ENCODE results near the gene ABHD15.
"Not testable (repeated sequence)": the region's sequence is repeated elsewhere in the genome, so short reads cannot be mapped to it uniquely, and the experiment has no call there.

Gene ABHD15

DNA sequence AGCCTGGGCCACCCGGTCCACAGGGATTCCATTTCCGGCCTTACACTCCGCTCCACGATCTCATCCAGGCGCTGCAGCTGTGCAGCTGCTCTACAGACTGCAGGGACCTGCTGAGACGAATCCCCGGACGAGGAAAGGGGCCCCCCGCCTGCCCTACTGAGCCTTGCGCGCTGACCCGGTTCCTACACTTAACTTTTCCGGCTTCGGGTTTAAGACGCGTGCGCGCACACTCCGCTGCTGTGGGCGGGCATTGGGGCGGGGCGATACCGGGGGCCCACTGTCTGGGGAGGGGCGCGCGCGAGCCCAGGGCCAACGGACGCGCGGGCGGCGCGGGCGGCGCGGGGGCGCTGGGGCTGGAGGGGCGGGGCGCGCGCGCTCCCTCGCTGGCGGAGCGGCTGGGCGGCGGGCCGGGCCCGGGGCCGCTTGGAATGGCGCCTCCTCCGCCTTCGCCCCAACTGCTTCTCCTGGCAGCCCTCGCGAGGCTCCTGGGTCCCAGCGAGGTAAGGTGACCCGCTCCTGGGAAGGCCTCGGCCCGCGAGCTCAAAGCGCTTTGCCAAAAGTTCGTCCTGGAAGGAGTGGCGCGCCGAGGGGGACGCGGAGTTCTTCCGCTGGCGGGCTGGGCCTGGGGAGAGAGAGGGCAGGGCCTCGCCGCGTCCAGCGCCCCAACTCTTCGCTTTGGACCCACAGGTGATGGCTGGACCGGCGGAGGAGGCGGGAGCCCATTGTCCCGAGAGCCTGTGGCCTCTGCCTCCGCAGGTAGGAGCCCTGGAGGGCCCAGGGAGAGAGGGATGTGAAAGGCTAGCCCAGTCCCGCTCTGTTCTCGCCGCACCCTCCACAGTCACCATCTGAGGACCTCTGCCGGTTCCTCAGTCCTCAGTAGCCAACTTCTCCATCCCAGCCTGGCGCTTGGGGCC, 1.8 kb upstream of the ABHD15 start, which contains the start of gene TP53I13:
TP53I13 (plus strand) TSS at position 371 of the 914 bp plus-strand sequence; CDS start at position 429, 58 bp downstream.
- DNase-seq = peak; percentile 89

DNA sequence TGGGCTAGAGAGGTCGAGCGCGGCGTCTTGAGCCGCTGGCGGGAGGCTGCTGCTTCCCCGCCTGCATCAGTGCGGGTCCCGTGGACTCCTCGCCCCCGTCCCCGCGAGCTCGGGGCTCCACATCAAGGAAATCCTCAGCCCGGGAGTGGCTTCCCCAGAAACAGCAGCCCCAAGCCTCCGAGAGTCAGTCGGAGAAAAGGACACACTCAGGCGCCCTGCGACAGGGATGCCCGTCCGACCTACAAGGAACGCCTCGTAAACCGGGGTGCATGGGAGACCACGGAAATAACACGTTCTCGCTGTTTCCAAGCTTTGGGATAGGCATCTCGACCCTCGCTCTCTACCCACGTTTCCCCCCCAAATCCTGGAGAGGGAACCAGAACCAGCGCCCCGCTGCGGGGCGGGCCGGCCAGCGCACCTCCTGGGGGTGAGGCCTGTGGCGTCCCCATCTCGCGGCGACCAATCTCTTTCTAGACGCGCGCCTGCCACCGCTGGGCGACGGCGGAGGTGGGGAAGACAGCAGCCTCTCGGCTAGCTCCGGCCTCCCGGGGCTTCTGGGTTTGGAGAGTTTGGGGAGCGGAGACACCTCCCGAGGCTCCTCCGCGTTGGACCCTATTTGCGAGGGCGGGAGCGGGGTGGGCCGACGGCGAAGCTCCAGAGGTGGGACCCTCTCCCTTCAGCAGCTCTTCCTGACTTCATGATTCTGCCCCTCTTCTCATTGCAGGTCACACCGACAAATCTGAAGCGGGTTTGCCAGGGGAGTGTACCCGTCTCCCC, 905 bp upstream of the ABHD15 start:
- peak; percentile 77 for DNase-seq

DNA sequence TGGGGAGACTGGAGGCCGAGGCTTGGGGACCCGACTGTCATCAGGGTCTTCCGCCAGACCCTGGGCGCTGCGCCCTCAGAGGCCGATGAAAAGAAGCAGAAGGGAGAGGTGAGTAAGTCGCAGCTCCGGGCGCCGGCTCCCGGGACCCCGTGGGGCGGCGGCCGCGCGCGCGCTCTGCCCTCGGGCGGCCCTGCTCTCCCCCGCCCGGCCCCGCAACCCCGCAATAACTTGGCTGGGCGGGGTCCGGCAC, 392 bp upstream of the ABHD15 start:
- no peak for DNase-seq

DNA sequence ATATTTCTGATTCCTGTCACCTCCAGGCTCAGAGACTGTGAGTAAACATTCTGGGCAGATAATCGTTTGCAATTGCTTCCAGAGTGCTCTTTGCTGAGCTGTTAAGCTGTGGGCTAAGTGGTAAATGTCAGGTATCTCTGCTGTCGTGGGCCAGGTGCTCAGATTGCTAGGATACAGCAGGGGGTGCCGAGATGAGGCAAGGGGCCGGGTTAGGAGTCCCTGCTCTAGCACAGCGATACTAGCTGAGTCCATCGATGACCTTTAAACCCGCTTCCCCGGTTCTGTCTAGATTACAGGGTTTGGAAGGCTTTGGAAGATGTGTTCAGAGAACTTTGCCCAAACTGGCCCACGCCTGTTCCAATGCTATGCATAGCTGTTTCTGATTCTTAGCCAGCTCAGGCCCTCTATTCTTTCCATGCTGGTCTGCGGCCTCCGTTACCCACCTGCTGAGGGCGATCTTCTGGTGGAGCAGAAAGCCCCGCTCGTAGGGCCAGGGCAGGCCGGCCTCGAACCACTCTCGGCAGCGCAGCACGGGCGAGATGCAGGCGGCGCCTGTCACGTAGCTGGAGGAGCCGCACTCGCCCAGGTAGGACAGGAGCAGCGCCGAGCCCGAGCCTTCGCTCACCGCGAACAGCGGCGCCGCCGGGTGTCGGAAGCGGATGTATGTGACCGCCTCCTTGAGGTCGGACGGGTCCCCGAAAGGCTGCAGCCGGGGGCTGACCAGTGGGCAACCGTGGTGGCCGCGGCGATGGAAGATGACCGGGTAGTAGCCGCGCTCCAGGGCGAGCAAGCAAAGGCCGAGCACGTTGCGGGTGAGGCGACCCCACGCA, 979 bp downstream of the ABHD15 start:
- DNase-seq = peak; percentile 60

DNA sequence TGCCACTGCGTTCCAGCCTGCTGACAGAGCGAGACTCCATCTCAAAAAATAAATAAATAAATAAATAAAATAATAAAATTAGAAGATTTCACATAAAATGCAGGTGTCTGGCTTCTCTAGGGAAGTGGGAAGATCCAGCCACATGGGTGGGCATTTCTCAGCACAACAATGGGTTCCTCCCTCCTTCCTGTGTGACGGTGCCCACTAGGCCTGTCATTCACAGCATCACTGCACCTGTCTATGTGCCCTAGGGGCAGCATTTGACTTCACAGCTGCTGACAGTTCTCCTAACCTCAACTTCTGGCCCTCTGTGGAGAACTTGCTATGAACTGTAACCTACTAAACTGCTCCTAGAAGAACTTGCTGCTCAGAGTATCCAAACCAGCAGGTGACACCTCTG, 3.0 kb downstream of the ABHD15 start:
- DNase-seq = peak; percentile 49

DNA sequence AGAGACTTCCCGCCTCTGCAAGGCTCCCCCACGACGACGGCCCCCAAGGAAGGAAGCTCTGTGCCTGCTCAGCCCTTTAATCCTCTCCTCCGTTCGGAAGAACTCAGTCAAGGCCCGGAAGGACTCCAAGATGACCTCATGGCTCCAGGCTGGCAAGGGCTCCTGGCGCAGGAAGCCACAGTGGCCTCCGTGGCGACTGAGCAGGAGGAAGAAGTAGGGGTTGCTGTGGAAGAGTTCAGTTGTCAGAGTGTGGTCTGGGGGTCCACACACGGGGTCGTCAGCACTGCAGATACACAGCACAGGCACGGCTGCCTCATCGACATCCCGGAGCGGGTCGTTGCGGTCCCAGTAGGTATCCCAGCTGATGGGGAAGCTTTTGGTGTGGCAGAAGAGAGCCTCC, 4.2 kb downstream of the ABHD15 start:
- no peak for DNase-seq

DNA sequence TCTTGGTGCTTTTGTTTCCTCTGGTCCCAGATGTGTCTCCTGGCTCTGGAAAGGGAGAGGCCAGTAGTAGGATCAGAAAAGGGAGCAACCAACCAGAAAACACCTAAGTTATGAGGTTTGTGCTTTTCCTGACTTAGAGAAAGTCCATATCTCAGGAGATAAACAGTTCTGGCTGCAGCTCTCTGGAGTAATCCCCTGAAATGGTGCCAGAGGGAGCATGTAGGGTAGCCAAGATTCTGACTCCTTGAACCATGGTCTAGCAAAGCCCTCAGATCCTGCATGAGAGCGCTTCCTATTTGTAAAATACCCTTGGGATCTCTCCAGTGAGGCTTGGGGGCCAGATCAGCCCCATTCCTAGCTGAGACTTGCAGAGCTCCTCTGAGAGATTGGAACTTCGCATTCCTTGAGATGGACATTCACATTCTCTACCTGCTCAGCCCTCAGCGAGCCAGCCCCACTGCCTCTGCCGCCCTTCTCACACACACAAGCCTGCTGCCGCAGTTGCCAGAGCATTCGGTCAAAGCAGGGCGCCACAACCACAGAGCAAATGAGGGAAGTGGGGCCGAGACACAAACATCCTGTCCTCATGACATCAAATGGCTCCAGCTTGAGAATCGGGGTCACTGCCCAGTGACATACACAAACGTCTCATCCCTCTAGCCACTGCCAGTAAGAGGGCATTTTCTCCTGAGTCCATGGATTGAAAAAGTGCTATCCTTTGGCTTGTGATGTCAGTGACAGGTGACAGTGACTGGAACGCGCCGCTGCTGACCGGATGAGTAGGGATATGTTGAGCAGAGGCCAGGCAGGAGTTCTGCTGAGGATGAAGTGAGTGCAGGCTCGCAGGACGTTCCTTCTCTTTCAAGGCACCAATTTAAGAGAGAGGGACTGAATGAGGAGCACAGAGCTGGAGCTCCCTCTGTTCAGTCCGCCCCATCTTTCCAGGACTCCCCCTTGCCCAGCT, 5.0 kb downstream of the ABHD15 start:
- peak; percentile 69 for DNase-seq

DNA sequence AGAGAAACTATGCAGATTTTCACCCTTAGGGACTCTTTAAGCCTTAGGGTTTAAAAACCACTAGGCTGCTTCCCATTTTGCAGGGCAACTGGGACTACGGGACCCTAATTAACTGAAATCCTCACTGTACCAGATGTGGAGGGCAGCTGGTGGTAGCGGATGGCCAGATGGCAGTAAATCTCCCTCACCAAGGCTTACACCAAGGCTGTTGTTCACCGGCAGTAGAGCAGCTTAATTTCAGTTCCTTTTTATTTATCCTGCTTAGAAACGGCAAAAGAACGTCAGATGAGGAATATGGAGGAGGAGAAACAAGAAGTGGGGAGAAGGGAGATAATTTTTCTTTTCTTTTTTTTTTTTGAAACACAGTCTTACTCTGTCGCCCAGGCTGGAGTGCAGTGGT, 6.5 kb downstream of the ABHD15 start:
- DNase-seq = peak; percentile 35

DNA sequence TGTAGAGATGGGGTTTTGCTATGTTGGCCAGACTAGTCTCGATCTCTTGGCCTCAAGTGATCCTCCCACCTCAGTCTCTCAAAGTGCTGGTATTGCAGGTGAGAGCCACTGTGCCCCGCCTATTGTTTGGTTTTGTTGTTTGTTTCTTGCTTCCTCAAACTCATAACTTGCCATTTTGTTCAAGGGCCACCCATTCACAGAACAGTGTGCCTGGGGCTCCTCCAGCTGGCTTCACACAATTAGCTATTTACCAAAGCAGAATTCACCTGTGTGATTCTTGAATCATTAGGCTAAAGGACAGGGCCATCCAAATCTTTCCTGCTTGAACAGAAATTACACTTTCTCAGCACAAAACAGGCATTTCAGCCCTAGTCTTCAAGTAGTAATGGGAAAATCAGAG, 7.2 kb downstream of the ABHD15 start:
- no peak for DNase-seq

DNA sequence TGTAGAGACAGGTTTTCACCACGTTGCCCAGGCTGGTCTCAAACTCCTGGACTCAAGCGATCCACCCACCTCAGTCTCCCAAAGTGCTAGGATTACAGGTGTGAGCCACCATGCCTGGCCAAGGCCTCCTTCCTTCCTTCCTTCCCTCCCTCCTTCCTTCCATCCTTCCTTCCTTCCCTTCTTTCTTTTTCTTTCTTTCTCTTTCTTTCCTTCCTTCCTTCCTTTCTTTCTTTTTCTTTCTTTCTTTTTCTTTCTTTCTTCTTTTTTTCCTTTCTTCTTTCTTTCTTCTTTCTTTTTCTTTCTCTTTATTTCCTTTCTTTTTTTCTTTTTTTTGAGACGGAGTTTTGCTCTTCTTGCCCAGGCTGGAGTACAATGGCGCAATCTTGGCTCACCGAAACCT, 8.7 kb downstream of the ABHD15 start:
- DNase-seq = not testable (repeated sequence)

DNA sequence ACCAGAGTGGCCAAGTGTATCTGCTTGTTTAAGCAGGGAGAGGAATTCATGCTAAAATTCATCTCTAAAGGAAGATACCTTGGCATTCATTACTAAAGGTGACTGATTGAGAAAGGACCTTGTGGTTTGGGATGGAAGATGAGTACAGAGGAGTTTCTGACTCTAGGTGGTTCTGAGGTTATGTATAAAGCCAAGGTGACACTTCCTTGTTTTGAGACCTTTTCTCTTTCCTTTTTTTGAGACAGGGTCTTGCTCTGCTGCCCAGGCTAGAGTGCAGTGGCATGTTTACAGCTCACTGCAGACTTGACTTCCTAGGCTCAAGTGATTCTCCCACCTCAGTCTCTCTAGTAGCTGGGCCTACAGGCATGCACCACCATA, 9.1 kb downstream of the ABHD15 start:
- no peak for DNase-seq

DNA sequence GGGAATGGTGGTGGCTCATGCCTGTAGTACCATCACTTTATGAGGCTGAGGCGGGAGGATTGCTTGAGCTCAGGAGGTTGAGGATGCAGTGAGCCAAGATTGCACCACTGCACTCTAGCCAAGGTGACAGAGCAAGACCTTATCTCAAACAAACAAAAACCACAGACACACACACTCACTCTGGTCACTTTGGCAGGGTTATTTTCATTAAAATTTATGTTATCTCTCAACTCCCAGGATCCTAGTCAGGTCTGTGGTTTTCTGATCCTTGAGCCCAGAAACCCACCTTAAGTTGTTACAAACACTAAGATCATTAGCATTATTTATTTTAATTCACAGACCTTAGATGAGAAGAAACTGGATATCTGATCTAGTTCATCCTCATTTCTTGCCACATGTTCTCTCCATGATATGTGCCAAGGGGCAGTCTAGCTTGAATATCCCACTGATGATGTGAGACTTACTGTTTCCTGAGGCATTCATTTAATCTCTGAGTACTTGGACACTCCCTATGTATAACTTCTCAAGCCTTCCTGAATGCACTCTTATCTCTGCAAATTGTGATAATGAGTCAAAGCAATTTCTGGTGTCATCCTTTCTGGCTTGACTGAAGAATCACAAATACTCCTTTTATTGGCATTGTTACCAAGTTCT, 9.6 kb downstream of the ABHD15 start:
- no peak for DNase-seq

DNA sequence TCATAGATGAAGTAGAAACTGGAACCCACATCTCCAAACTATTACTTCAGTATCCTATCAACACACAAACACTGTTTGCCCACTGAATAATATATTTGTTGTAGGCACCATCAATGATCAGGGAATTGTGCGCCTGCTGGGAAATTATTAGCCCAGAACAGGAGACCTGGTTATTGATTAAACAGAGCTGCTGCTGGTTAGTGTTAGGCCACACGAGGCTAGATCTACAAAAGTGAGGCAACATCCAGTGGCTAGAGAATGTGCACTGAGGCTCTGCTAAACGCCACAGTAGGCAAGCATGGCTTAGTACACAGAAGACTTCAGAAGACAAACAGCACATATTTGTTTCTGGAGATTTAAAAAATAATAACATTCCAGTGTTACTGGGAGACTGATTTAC, 11.0 kb downstream of the ABHD15 start:
- DNase-seq = no peak

DNA sequence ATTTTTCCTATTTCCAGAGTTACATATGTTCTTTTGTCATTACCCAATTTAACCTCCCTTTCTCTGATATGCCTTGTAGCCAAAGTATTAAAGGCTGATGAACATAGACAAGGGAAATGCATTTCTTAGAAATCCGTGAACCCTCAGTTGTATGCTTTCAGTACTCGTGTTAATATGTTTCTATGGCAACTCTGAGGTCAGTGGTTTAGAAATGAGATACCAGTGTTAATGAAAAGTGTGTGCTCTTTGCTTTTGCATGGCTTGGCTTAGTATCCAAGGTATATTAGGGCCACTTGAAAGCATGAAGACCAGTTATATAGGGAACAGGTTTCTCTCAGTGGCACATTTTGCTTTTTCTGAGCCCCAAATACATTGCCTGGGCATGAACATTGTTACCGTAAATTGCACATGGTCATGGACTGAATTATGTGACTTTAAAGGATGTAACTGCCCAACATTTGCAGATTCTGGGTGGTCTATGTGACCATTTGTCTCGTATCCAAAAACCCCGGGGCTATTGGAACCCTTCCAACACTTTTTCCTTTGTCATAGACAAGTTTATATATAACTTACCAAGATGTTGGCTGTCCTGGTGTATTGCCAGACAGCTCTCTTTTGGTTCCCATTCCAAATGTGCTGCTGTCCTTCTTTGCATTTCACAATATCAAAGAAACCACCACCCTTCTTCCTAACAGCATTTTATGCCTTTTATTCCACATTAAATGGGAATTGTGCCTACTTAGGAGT, 17.5 kb downstream of the ABHD15 start:
- no peak for DNase-seq

DNA sequence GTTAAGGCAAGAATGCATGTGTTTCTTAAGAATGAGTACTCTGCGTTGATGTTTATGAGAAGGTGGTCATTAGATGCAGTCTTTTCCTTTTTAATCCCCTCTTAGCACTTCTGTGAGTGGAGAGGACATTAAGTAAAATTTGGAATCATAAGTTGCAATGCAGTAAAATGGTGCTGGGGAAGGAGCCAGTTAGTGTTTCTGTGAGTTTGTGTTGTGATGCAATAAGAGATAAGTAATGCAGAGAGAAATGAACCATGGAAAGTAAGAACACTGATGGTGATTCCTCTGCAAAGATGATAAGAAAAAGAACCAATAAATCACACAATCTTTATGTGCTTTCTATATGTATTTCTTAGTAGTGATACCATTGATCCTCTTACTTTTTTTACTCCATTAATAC, 20.0 kb downstream of the ABHD15 start:
- DNase-seq = no peak

DNA sequence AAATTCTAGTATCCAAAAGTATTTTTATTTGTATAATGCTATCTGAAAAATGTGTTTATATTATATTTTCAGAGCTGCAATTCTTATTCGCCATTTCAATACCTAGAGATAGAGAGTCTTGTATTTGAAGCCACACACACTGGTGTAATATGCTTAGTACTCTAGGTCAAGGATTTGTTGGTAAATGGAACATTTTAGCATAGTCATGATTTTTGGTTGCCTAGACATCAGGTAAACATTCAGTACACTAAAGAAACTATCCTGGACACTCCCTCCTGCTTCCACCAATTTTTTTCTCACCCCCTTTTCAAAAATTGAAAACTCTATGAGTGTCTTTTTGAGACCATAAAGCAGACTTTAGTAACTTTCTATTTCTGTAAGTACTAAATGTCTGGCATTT, 20.8 kb downstream of the ABHD15 start:
- no peak for DNase-seq

DNA sequence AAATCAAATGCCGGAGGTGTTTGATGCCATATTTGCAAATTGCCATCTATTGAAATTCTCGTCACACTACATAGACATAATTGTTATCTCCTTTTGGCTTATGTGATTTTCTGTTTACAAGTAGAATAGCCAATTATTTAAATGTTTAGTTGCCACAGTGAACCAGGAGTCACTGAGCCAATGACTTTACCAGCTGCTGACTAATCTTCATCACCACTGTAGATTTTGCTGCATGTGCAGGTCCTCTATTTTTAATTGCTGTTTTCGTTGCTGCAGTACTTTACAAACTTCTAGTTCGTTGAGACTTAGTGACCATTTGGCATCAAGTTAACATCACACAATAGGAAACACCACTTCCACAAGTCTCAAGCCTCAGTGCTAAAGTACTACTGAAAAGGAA, 22.8 kb downstream of the ABHD15 start:
- DNase-seq = no peak

DNA sequence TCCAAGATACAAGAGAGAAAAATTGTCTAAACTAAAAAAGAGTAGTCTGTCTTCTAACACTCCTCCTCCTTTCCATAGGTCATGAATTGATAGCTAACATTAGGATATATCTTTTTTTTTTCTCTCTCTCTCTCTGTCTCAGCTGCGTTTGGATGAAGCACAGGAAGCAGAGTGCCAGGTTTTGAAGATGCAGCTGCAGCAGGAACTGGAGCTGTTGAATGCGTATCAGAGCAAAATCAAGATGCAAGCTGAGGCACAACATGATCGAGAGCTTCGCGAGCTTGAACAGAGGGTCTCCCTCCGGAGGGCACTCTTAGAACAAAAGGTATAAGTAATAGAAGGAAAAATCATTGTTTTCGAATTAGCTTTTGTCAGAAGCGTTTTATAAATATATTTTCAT, 32.9 kb downstream of the ABHD15 start:
- DNase-seq = no peak

DNA sequence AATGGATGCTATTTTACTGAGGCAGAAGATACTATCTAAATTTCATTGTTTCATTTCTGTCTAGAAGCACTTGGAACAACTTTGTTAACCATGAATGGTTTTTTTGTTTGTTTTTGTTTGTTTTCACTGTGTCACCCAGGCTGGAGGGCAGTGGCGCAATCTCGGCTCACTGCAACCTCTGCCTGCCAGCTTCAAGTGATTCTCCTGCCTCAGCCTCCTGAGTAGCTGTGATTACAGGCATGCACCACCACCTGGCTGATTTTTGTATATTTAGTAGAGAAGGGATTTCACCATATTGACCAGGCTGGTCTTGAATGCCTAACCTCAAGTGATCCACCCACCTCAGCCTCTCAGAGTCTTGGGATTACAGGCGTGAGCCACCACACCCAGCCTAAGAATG, 40.5 kb downstream of the ABHD15 start:
- DNase-seq = no peak

DNA sequence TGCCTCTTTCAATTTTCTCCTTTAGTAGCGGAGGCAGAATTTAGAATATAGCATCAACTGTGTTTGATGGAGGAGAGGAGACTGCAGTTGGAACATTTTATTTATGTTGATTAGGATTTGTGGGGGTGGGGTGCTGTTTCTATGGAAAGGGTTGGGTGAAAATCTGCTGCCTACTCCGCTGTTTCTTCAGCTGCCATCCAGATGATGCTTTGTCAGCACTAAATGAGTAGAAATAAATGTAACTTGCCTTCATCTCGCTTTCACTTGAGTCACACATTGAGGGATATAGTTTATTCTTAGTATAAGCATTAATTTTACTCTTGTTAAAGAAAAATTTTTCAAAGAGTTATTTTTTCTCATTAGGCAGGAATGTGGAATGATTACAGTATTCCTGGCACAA, 42.1 kb downstream of the ABHD15 start:
- DNase-seq = no peak

DNA sequence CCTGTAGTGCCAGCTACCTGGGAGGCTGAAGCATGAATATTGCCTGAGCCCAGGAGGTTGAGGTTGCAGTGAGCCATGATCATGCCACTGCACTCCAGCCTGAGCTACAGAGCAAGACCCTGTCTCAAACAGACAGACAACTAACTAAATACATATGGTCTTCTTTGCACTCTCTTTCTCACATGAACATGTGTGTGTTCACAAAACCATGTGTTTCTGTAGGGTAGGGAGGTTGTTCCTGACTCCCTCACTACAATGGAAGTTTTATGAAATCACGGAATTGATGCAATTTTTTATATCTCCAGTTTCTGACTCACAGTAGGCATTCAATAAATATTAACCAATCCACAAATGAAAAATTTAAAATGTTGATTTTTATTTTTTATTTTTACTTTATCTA, 48.5 kb downstream of the ABHD15 start:
- DNase-seq = no peak
